ENCODE measurements around the gene UBL3.

Gene UBL3

GRCh38 chr13:29882076-29882475 is 31.7 kb upstream of the UBL3 start:
- H3K4me3 ChIP-seq (replicated peaks; ENCODE audit: low read depth, low read length) = no peak overlapping the region
- DNase-seq (ENCODE audit: extremely low read depth, low read depth) = no peak
- TF ChIP-seq CTCF (IDR thresholded peaks at IDR 0.05; ENCODE audit: low read depth, low read length, missing control alignments) = no peak

GRCh38 chr13:29878101-29878500 is 27.7 kb upstream of the UBL3 start:
- no peak overlapping the region for H3K4me3 ChIP-seq (replicated peaks; ENCODE audit: low read depth, low read length)
- DNase-seq (ENCODE audit: extremely low read depth, low read depth) = no peak
- no peak for TF ChIP-seq CTCF (IDR thresholded peaks at IDR 0.05; ENCODE audit: low read depth, low read length, missing control alignments)

GRCh38 chr13:29877456-29878078 is 27.1 kb upstream of the UBL3 start:
- no peak for TF ChIP-seq CTCF (IDR thresholded peaks at IDR 0.05; ENCODE audit: low read depth, low read length, missing control alignments)

GRCh38 chr13:29875646-29876045 is 25.2 kb upstream of the UBL3 start:
- no peak overlapping the region for H3K4me3 ChIP-seq (replicated peaks; ENCODE audit: low read depth, low read length)
- no peak for DNase-seq (ENCODE audit: extremely low read depth, low read depth)
- TF ChIP-seq CTCF (IDR thresholded peaks at IDR 0.05; ENCODE audit: low read depth, low read length, missing control alignments) = no peak

More at GRCh38 chr13:29877456-29878078, 27.1 kb upstream of the UBL3 start:
- H3K4me3 ChIP-seq (replicated peaks; ENCODE audit: low read depth, low read length) = no peak overlapping the region
- DNase-seq (ENCODE audit: extremely low read depth, low read depth) = no peak

- DNase-seq (ENCODE audit: extremely low read depth, low read depth) = no peak
- no peak overlapping the region for H3K4me3 ChIP-seq (replicated peaks; ENCODE audit: low read depth, low read length)
- TF ChIP-seq CTCF (IDR thresholded peaks at IDR 0.05; ENCODE audit: low read depth, low read length, missing control alignments) = no peak
These were observed 18.2 kb upstream of the UBL3 start for GRCh38 chr13:29868581-29868980.

- no peak for TF ChIP-seq CTCF (IDR thresholded peaks at IDR 0.05; ENCODE audit: low read depth, low read length, missing control alignments)
- no peak overlapping the region for H3K4me3 ChIP-seq (replicated peaks; ENCODE audit: low read depth, low read length)
- DNase-seq (ENCODE audit: extremely low read depth, low read depth) = no peak
These were observed 15.5 kb upstream of the UBL3 start for GRCh38 chr13:29865934-29866333.

GRCh38 chr13:29861694-29862110 is 11.3 kb upstream of the UBL3 start:
- TF ChIP-seq CTCF (IDR thresholded peaks at IDR 0.05; ENCODE audit: low read depth, low read length, missing control alignments) = no peak
- no peak overlapping the region for H3K4me3 ChIP-seq (replicated peaks; ENCODE audit: low read depth, low read length)
- DNase-seq (ENCODE audit: extremely low read depth, low read depth) = peak; percentile 42
